HG03439 (cell line): Measurements from ENCODE around the gene MBOAT1.

Experiments used
- ATAC-seq: cut with Tn5 transposase; IDR thresholded peaks from one replicate; pipeline ENCODE4 v1.9.1; 2021; ENCODE audit warnings: mild to moderate bottlenecking, moderate library complexity; ENCODE audit not compliant: unreplicated experiment

Gene MBOAT1

GRCh38 chr6:20234136-20234535 is 21.9 kb upstream of the MBOAT1 start:
- no peak for ATAC-seq

DNA sequence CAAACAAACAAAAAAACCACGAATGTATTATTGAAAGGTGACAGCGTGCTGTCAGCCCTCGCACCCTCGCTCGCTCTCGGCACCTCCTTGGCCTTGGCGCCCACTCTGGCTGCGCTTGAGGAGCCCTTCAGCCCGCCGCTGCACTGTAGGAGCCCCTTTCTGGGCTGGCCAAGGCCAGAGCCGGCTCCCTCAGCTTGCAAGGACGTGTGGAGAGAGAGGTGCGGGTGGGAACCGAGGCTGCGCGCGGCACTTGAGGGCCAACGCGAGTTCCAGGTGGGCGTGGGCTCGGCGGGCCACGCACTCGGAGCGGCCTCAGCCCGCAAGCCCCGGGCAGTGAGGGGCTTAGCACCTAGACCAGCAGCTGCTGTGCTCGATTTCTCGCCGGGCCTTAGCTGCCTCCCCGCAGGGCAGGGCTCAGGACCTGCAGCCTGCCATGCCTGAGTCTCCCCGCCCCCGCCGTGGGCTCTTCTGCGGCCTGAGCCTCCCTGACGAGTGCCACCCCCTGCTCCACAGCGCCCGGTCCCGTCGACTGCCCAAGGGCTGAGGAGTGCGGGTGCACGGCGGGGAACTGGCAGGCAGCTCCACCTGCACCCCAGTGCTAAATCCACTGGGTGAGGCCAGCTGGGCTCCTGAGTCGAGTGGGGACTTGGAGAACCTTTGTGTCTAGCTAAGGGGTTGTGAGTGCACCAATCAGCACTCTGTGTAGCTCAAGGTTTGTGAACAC is 20.9 kb upstream of the MBOAT1 start:
- ATAC-seq = no peak

DNA sequence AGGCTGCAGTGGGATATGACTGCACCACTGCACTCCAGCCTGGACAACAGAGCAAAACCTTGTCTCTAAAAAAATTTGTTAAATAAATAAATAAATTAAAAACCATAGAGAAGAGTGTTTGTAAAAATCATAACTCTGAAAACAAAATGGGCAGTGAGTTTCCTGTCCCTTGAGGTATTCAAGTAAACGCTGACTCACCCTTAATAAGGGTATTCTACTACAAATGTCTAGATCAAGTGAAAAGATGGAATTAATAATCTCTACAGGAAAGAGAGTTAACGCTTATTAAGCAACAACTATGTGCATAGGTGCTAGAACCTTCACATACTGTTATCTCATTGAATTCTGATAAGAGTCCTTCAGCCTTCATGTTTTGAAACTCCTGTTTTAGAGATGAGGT is 19.9 kb upstream of the MBOAT1 start:
- no peak for ATAC-seq

DNA sequence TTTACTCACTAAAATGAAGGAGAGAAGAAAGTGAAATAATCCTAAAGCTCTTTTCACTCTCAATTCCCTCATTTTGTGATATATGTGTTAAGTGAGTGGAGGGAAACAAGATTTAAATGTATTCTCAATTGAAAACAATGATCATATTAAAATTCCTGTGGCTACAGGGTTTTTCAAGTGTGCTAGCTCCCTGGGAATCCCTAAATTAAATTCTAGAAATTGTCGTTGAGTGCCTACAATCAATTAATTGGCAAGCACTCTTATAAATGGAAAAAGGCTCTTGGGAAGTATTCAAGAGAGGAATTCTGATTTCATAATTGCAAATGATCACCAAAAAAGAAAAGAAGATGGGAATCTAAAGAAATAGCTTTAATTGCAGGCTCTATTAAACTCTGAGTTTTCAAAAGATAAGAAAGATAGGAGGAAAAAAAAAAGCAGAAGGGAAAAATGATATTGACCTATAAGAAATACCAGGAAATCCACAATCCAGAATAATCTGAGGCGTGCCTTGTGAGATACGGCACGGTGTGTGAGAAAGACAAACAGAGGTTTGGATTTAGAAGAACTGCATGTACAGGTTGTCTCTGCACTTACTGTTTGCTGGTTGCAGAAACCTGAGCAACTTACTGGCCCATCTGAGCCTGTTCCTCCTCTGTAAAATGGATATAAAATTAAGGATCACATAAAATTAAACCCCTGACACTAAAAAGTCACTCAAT is 18.3 kb upstream of the MBOAT1 start:
- no peak for ATAC-seq

GRCh38 chr6:20229881-20230280 is 17.6 kb upstream of the MBOAT1 start:
- no peak for ATAC-seq

GRCh38 chr6:20227350-20227749 is 15.1 kb upstream of the MBOAT1 start:
- no peak for ATAC-seq

- ATAC-seq = no peak
These were observed 10.9 kb upstream of the MBOAT1 start for GRCh38 chr6:20223141-20223540.

- ATAC-seq = no peak
These were observed 9.2 kb upstream of the MBOAT1 start for GRCh38 chr6:20221421-20221820.

- ATAC-seq = no peak
These were observed 8.1 kb upstream of the MBOAT1 start for GRCh38 chr6:20220359-20220758.

DNA sequence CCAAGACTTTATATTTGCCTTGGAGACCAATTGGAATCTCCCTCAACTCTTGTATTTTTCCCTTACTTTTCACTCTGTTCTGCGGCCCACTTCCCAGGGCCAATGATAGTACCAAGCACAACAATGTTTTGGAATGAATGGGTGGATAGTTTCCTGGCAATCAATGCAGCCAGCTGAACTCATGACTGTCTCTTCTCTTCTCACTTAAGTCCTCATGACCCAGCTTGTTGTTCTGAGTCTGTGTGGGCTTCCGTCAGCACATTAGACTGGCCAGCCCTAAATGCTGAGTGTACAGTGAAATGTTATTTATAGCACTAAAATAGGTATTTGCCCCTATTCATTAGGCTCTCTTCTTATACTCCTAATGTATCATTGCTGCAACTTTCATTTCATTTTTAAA is 5.6 kb upstream of the MBOAT1 start:
- ATAC-seq = no peak

GRCh38 chr6:20217324-20217855 is 5.1 kb upstream of the MBOAT1 start:
- ATAC-seq = no peak

DNA sequence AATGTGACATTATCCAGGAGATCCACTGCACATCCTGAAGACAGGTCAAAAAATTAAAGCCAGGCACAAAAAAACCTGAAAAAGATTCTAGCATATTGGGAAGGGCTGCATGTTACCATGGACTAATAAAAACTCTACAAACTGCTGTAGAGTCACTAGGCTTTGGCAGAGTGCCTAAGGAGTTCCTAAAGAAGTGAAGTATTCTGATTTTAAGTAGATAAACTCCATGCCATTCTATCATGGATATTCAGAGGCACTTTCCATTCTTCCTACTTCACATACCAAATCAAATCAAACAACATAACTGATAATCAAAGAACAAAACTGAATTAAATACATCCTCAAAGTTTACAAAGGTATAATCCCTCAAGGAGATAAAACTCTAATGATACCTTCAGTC is 3.0 kb upstream of the MBOAT1 start:
- ATAC-seq = no peak

DNA sequence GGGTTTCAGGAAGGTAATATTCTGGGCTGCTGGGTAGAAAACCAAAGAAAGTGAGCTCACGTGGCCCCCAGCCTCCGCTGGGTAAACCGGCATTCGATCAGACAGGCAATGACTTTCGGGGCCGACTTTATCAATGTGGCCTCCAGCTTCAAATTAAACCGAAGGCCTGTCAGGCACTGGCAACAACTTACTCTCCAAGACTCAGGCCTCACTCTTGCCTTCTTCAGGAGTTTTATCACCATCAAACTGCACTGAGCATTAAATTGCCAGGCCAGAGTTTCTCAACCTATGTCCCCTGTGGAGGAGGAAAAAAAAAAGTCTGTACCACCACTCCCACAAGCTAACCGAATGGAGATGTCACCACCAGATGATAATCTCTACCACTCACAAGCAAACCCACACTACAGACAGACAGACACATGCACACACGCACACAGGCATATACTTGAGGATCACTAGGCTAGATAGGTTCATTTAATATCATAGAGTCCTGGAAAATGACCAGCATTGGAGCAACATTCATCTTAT is 1.1 kb upstream of the MBOAT1 start:
- no peak for ATAC-seq

DNA sequence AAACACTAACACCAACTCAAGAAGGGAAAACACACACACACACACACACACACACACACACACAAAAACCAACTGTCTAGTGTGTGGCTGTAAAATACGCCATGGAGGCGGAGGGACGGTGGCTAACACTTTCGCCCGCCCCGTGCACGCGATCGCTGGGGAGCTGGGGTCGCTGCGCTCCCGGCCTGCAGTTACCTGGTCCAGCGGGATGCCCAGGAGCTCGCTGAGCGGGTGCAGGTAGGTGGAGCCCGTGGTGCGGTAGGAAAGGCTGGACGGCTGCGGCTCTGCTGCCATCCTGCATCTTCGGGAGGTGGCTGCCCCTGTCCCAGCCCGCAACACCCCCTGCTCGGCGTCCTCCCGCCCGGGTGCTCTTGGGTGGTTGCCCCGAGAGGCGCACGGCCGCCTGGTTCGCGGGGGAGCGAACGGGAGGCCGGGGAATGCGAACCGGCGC is 303 bp downstream of the MBOAT1 start:
- ATAC-seq = peak; percentile 29

- ATAC-seq = no peak
These were observed 980 bp downstream of the MBOAT1 start for GRCh38 chr6:20211037-20211940.

- ATAC-seq = no peak
These were observed 2.1 kb downstream of the MBOAT1 start for GRCh38 chr6:20210158-20210557.

DNA sequence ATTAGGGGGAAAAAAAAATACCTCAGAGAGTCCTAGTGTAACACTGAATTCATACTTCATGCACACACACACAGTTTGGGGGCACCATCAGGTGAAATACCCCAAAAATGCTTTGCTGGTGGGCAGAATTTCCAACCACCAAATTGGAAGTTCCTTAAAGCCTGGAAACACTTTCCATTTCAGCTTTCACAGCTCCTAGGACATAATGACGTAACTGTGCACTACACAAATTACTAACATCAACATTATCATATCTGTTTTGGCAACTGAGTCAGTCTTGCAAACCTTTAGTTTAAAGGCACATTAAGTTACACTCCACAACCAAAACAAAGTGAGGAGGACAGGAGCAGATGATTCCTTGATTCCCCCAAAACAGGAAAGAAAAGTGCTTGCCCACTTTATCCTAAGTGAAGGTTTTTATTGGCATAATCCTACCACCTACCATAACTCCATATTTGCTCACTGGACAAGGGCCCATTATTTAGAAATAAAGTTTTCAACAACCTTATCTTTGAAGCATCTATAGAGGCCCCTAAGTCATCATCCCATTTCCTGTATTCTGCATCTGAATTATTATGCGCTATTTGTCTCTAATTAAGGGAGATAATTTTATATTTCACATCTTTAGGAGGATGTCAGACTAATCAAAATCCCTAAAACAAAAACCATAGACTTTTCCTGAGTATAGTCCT is 3.4 kb downstream of the MBOAT1 start:
- no peak for ATAC-seq

DNA sequence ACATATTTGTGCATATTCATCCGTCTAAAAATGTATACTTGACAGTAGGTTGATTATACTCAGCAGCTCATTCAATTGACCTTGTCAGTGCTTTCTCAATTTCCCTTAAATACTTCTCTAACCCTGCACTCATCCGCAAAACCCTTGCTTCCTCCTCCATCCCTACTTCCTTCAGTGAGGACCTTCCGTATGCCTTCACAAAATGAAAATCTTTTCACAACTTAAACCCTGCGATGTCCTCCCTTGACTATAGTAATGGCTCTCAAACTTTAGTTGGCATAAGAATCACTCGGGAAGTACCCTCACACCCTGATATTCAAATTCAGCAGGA is 5.2 kb downstream of the MBOAT1 start:
- no peak for ATAC-seq

- no peak for ATAC-seq
These were observed 6.5 kb downstream of the MBOAT1 start for GRCh38 chr6:20205722-20206161.

GRCh38 chr6:20204512-20204894 is 7.8 kb downstream of the MBOAT1 start:
- no peak for ATAC-seq
